HEK293 (cell line): ENCODE data around the gene PIP5KL1.

Experiments
- CTCF ChIA-PET: fragments of 350-600 bp; formaldehyde crosslinking; extraction: SDS; loops from one replicate; lab custom pipeline; 2021; ENCODE audit warnings: antibody characterized with exemption; lab: Yijun Ruan, JAX
- POLR2A ChIA-PET: fragments of 300-600 bp; formaldehyde crosslinking; extraction: SDS; loops from one replicate; lab custom pipeline; 2020; ENCODE audit warnings: antibody characterized with exemption, inconsistent platforms; lab: Yijun Ruan, JAX
- H3K27ac ChIP-seq: fragments of 200-500 bp; sonication (Bioruptor generic); 2 replicates; pipeline ENCODE4 v1.5.1; 2014; ENCODE audit warnings: low read depth, low read length, control low read depth, inconsistent platforms; ENCODE audit errors: extremely low read depth
- H3K36me3 ChIP-seq, 2 experiments: fragments of 200-500 bp in 1 of 2; sonication (Bioruptor generic) in 1 of 2; 1 replicate in 1 of 2; 2 replicates in 1 of 2; pipeline ENCODE4 v1.5.1; 2014 to 2017; ENCODE audit warnings: inconsistent platforms in 2 of 2, low read length in 2 of 2; ENCODE audit not compliant: control insufficient read depth in 2 of 2, insufficient read depth in 1 of 2
- H3K4me1 ChIP-seq: fragments of 200-500 bp; sonication (Bioruptor generic); 2 replicates; pipeline ENCODE4 v1.5.1; 2014; ENCODE audit warnings: mild to moderate bottlenecking, low read length, inconsistent platforms; ENCODE audit not compliant: control insufficient read depth, insufficient read depth
- H3K4me3 ChIP-seq: 2 replicates; pipeline ENCODE4 v1.5.1; 2011; ENCODE audit warnings: low read depth, mild to moderate bottlenecking, control low read depth, low read length, moderate library complexity
- H3K9me3 ChIP-seq: fragments of 200-500 bp; sonication (Bioruptor generic); 2 replicates; pipeline ENCODE4 v1.5.1; 2014; ENCODE audit warnings: low read depth, low read length, inconsistent platforms; ENCODE audit not compliant: control insufficient read depth, insufficient read depth
- KLF9 ChIP-seq: fragments of 450-650 bp; formaldehyde crosslinking; IDR thresholded peaks from 2 replicates; pipeline ENCODE4 v1.5.1; 2016; ENCODE audit warnings: missing biosample characterization, missing genetic modification characterization, low read depth
- OSR2 ChIP-seq: fragments of 450-650 bp; formaldehyde crosslinking; IDR thresholded peaks from 2 replicates; pipeline ENCODE4 v1.5.1; 2016; ENCODE audit warnings: missing biosample characterization, missing genetic modification characterization
- SP2 ChIP-seq: fragments of 450-650 bp; formaldehyde crosslinking; IDR thresholded peaks from 2 replicates; pipeline ENCODE4 v1.5.1; 2016; ENCODE audit warnings: missing biosample characterization, missing genetic modification characterization
- ZFP69B ChIP-seq: fragments of 450-650 bp; formaldehyde crosslinking; IDR thresholded peaks from 2 replicates; pipeline ENCODE4 v1.5.1; 2016; ENCODE audit warnings: missing biosample characterization, missing genetic modification characterization
- ZNF184 ChIP-seq: fragments of 450-650 bp; IDR thresholded peaks from 2 replicates; pipeline ENCODE4 v1.5.1; 2018; ENCODE audit warnings: missing biosample characterization, mild to moderate bottlenecking, missing genetic modification characterization
- ZNF223 ChIP-seq: fragments of 450-650 bp; formaldehyde crosslinking; IDR thresholded peaks from 2 replicates; pipeline ENCODE4 v1.5.1; 2016; ENCODE audit warnings: missing biosample characterization, missing genetic modification characterization
- ZNF266 ChIP-seq: fragments of 450-650 bp; formaldehyde crosslinking; IDR thresholded peaks from 2 replicates; pipeline ENCODE4 v1.5.1; 2016; ENCODE audit warnings: missing biosample characterization, missing genetic modification characterization, low read depth
- ZNF274 ChIP-seq, 2 experiments: fragments of 200-500 bp in 1 of 2; fragments of 450-650 bp in 1 of 2; sonication (Bioruptor generic) in 1 of 2; formaldehyde crosslinking in 1 of 2; IDR thresholded peaks; 2 replicates each; pipeline versions ENCODE4 v1.5.1 to v1.6.1; 2014 to 2016; ENCODE audit warnings: borderline replicate concordance in 1 of 2, inconsistent platforms in 1 of 2, low read length in 1 of 2, missing biosample characterization in 1 of 2, missing genetic modification characterization in 1 of 2
- ZNF394 ChIP-seq: fragments of 450-650 bp; formaldehyde crosslinking; IDR thresholded peaks from 2 replicates; pipeline ENCODE4 v1.5.1; 2016; ENCODE audit warnings: missing biosample characterization, missing genetic modification characterization, mild to moderate bottlenecking, moderate library complexity, borderline replicate concordance
- ZNF610 ChIP-seq: fragments of 450-650 bp; formaldehyde crosslinking; IDR thresholded peaks from 2 replicates; pipeline ENCODE4 v1.5.1; 2016; ENCODE audit warnings: missing biosample characterization, missing genetic modification characterization, borderline replicate concordance
- ZNF658 ChIP-seq: fragments of 450-650 bp; formaldehyde crosslinking; IDR thresholded peaks from 2 replicates; pipeline ENCODE4; 2016; ENCODE audit warnings: missing biosample characterization, missing genetic modification characterization
- ZSCAN23 ChIP-seq: fragments of 450-650 bp; formaldehyde crosslinking; IDR thresholded peaks from 2 replicates; pipeline ENCODE4 v1.5.1; 2016; ENCODE audit warnings: missing biosample characterization, missing genetic modification characterization
- TF ChIP-seq, protein P1 (sequence below): sonication (generic); formaldehyde crosslinking; IDR thresholded peaks from 2 replicates; pipeline ENCODE4 v1.8.1; 2022; ENCODE audit warnings: mild to moderate bottlenecking, moderate library complexity, missing genetic modification reagents
- TF ChIP-seq, protein P2 (sequence below): fragments of 450-650 bp; formaldehyde crosslinking; IDR thresholded peaks from 2 replicates; pipeline ENCODE4 v1.5.1; 2016; ENCODE audit warnings: missing biosample characterization, missing genetic modification characterization
- TF ChIP-seq, protein P3 (sequence below): fragments of 450-650 bp; formaldehyde crosslinking; IDR thresholded peaks from 2 replicates; pipeline ENCODE4 v1.5.1; 2016; ENCODE audit warnings: missing biosample characterization, missing genetic modification characterization
- TF ChIP-seq, protein P4 (sequence below): fragments of 450-650 bp; formaldehyde crosslinking; IDR thresholded peaks from 2 replicates; pipeline ENCODE4 v1.5.1; 2017; ENCODE audit warnings: missing biosample characterization, missing genetic modification characterization
- TF ChIP-seq, protein P5 (sequence below): fragments of 450-650 bp; formaldehyde crosslinking; IDR thresholded peaks from 2 replicates; pipeline ENCODE4 v1.5.1; 2017; ENCODE audit warnings: missing biosample characterization, missing genetic modification characterization

PIP5KL1 gene

DNA sequence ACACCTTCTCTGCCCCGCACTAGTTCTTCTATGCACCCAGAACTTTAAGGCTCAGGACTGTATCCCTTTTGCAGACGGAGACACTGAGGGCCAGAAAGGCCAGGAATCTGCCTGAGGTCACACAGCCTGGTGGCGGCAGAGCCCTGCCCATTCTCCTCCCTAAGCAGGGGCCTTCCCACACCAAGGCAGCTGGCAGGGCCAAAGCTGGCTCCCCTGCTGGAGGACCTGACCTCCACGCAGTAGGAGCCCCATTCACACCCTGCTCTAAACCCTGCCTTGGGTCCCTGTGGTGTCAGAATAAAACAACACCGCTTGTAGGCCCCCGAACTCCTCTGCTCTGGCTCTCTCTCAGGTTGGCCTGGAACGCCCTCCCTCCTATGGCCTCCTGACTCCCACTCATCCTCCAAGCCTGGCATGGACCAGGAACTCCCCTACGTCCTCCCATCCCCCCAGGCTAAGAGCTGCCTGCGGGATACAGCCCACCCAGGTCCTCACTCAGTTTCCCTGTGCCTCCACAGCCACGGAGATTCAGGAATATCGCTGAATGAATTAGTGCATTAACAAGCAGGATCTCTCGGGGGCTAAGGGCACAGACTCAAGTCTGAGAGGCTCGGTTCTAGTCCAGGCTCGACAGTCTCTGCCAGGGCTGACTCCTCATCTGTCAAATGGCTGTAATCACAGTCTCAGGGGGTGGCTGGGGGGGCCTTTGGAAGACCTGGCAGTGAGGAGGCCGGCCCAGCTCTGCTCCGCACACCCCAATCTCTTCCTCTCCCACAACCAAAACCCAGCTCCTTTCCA lies 34.0 kb downstream of the PIP5KL1 start:
- no peak overlapping the region for H3K4me3 ChIP-seq
- ChIA-PET CTCF (interaction anchor here (0.6 to 1.3 kb wide), 2 partner anchors 25 to 70 kb away, joined by 5 read pairs; no protein-coding TSS in a partner anchor), POLR2A (interaction anchor here (1.0 to 1.4 kb wide), 6 partner anchors 9 to 445 kb away, joined by 3 to 7 read pairs (median 4); partner anchors contain the start of genes LRSAM1 and RPL12)
- TF ChIP-seq, protein P1, sequence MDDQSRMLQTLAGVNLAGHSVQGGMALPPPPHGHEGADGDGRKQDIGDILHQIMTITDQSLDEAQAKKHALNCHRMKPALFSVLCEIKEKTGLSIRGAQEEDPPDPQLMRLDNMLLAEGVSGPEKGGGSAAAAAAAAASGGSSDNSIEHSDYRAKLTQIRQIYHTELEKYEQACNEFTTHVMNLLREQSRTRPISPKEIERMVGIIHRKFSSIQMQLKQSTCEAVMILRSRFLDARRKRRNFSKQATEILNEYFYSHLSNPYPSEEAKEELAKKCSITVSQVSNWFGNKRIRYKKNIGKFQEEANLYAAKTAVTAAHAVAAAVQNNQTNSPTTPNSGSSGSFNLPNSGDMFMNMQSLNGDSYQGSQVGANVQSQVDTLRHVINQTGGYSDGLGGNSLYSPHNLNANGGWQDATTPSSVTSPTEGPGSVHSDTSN, result no peak
- TF ChIP-seq, protein P2, sequence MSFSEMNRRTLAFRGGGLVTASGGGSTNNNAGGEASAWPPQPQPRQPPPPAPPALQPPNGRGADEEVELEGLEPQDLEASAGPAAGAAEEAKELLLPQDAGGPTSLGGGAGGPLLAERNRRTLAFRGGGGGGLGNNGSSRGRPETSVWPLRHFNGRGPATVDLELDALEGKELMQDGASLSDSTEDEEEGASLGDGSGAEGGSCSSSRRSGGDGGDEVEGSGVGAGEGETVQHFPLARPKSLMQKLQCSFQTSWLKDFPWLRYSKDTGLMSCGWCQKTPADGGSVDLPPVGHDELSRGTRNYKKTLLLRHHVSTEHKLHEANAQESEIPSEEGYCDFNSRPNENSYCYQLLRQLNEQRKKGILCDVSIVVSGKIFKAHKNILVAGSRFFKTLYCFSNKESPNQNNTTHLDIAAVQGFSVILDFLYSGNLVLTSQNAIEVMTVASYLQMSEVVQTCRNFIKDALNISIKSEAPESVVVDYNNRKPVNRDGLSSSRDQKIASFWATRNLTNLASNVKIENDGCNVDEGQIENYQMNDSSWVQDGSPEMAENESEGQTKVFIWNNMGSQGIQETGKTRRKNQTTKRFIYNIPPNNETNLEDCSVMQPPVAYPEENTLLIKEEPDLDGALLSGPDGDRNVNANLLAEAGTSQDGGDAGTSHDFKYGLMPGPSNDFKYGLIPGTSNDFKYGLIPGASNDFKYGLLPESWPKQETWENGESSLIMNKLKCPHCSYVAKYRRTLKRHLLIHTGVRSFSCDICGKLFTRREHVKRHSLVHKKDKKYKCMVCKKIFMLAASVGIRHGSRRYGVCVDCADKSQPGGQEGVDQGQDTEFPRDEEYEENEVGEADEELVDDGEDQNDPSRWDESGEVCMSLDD (tag by site-specific recombination), result no peak
- TF ChIP-seq ZNF266 (tag by site-specific recombination) (no peak), ZNF184 (tag by site-specific recombination) (no peak), ZNF658 (tag by site-specific recombination) (no peak), OSR2 (tag by site-specific recombination) (no peak), ZNF223 (tag by site-specific recombination) (no peak), ZNF274 (IDR thresholded peaks at IDR 0.05; ENCODE audit: low read length) (no peak), ZNF274 (tag by site-specific recombination; IDR thresholded peaks at IDR 0.05; ENCODE audit: borderline replicate concordance) (no peak), ZSCAN23 (tag by site-specific recombination) (no peak), ZNF610 (no peak), ZNF394 (tag by site-specific recombination) (no peak), ZFP69B (tag by site-specific recombination) (no peak), SP2 (tag by site-specific recombination) (no peak), KLF9 (no peak)
- TF ChIP-seq, protein P3, sequence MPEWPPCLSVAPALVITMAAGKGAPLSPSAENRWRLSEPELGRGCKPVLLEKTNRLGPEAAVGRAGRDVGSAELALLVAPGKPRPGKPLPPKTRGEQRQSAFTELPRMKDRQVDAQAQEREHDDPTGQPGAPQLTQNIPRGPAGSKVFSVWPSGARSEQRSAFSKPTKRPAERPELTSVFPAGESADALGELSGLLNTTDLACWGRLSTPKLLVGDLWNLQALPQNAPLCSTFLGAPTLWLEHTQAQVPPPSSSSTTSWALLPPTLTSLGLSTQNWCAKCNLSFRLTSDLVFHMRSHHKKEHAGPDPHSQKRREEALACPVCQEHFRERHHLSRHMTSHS (tag by site-specific recombination), result no peak
- TF ChIP-seq, protein P4, sequence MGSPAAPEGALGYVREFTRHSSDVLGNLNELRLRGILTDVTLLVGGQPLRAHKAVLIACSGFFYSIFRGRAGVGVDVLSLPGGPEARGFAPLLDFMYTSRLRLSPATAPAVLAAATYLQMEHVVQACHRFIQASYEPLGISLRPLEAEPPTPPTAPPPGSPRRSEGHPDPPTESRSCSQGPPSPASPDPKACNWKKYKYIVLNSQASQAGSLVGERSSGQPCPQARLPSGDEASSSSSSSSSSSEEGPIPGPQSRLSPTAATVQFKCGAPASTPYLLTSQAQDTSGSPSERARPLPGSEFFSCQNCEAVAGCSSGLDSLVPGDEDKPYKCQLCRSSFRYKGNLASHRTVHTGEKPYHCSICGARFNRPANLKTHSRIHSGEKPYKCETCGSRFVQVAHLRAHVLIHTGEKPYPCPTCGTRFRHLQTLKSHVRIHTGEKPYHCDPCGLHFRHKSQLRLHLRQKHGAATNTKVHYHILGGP, result no peak
- TF ChIP-seq, protein P5, sequence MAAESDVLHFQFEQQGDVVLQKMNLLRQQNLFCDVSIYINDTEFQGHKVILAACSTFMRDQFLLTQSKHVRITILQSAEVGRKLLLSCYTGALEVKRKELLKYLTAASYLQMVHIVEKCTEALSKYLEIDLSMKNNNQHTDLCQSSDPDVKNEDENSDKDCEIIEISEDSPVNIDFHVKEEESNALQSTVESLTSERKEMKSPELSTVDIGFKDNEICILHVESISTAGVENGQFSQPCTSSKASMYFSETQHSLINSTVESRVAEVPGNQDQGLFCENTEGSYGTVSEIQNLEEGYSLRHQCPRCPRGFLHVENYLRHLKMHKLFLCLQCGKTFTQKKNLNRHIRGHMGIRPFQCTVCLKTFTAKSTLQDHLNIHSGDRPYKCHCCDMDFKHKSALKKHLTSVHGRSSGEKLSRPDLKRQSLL (tag by site-specific recombination), result no peak
- no peaks in the 10 kb centered on the region for H3K9me3 ChIP-seq
- H3K4me1 ChIP-seq, result no peaks in the 10 kb centered on the region
- H3K36me3 ChIP-seq, result peaks cover 0 to 49% of the 10 kb centered on the region in 2 experiments; a peak in 1 of 3 replicates
- no peak overlapping the region for H3K27ac ChIP-seq
